H1 (cell line): ENCODE measurements around the gene ARHGAP10. TPM values are rescaled to one million over a fixed set of nuclear protein-coding genes. Genes with fewer than 3 reads are reported as not detected.

Source experiments
- CTCF ChIA-PET: fragments of 300-600 bp; sonication (Branson Sonifier 250); formaldehyde crosslinking; loops from one replicate; lab custom pipeline; 2021; ENCODE audit not compliant: partially characterized antibody; lab: Charles Lee
- POLR2A ChIA-PET: fragments of 300-600 bp; sonication (Branson Sonifier 250); formaldehyde crosslinking; loops from one replicate; lab custom pipeline; 2021; ENCODE audit warnings: inconsistent platforms; ENCODE audit not compliant: partially characterized antibody; lab: Charles Lee
- DNase-seq, 2 experiments: peaks; one replicate each; pipeline versions ENCODE4 v3.0.0 to v3.0.0-alpha.2; 2010 to 2022; ENCODE audit warnings: low spot score in 2 of 2, low read depth in 1 of 2, mixed read lengths in 1 of 2
- FAIRE-seq: peaks from 2 replicates; lab custom pipeline; 2011; peaks lifted over from hg19 to GRCh38; lab: Jason Lieb, UNC
- H2AFZ ChIP-seq: 2 replicates; pipeline ENCODE4 v1.8.1; 2012; ENCODE audit warnings: low read length, inconsistent platforms
- H2AK5ac ChIP-seq: 2 replicates; pipeline ENCODE4 v1.6.1; 2013; ENCODE audit warnings: low read depth, low read length
- H2BK120ac ChIP-seq: replicated peaks from 2 replicates; pipeline ENCODE3; 2013; ENCODE audit warnings: low read depth, low read length, inconsistent platforms
- H2BK12ac ChIP-seq: 2 replicates; pipeline ENCODE4 v1.6.1; 2013; ENCODE audit warnings: low read depth, low read length
- H2BK15ac ChIP-seq: 2 replicates; pipeline ENCODE4 v1.6.1; 2013; ENCODE audit warnings: low read length
- H2BK20ac ChIP-seq: 2 replicates; pipeline ENCODE4 v1.6.1; 2013; ENCODE audit warnings: low read length
- H2BK5ac ChIP-seq: 2 replicates; pipeline ENCODE4 v1.6.1; 2013; ENCODE audit warnings: low read depth, low read length
- H3K14ac ChIP-seq: 2 replicates; pipeline ENCODE4 v1.6.1; 2013; ENCODE audit warnings: inconsistent platforms; ENCODE audit not compliant: insufficient read length
- H3K18ac ChIP-seq: 2 replicates; pipeline ENCODE4 v1.6.1; 2013; ENCODE audit warnings: low read length; ENCODE audit errors: extremely low read depth
- H3K23ac ChIP-seq: 2 replicates; pipeline ENCODE4 v1.6.1; 2013; ENCODE audit warnings: inconsistent platforms; ENCODE audit not compliant: insufficient read length
- H3K23me2 ChIP-seq: 2 replicates; pipeline ENCODE4 v1.6.1; 2013; ENCODE audit warnings: low read depth, low read length
- H3K27ac ChIP-seq: 2 replicates; pipeline ENCODE4 v1.6.1; 2011; ENCODE audit warnings: low read depth, low read length, inconsistent platforms
- H3K27me3 ChIP-seq, 4 experiments: replicated peaks in 1 of 4; 1 replicate in 1 of 4; 2 replicates in 3 of 4; pipeline versions ENCODE4 v1.6.1 to v1.8.1; 2011 to 2013; ENCODE audit warnings: low read length in 3 of 4, mild to moderate bottlenecking in 3 of 4, inconsistent platforms in 2 of 4, mixed read lengths in 2 of 4, moderate library complexity in 1 of 4; ENCODE audit not compliant: control insufficient read depth in 3 of 4, insufficient read depth in 3 of 4; ENCODE audit errors: extremely low read depth in 1 of 4
- H3K36me3 ChIP-seq, 4 experiments: 2 replicates each; pipeline versions ENCODE4 v1.6.1 to v1.8.1; 2011 to 2013; ENCODE audit warnings: mild to moderate bottlenecking in 4 of 4, low read length in 3 of 4, moderate library complexity in 2 of 4, control low read depth in 1 of 4, inconsistent platforms in 1 of 4; ENCODE audit not compliant: insufficient read depth in 4 of 4, control insufficient read depth in 2 of 4
- H3K4ac ChIP-seq: replicated peaks from 2 replicates; pipeline ENCODE3; 2013; ENCODE audit warnings: low read length, low read depth, mixed read lengths, inconsistent platforms; ENCODE audit not compliant: insufficient read length
- H3K4me1 ChIP-seq, 4 experiments: replicated peaks in 1 of 4; 1 replicate in 1 of 4; 2 replicates in 3 of 4; pipeline versions ENCODE4 v1.6.1 to v1.8.1; 2011 to 2013; ENCODE audit warnings: low read length in 3 of 4, inconsistent platforms in 2 of 4, mixed read lengths in 1 of 4; ENCODE audit not compliant: insufficient read depth in 4 of 4, control insufficient read depth in 3 of 4
- H3K4me2 ChIP-seq, 2 experiments: 2 replicates each; pipeline versions ENCODE4 v1.6.1 to v1.8.1; 2011 to 2013; ENCODE audit warnings: low read depth in 2 of 2, low read length in 2 of 2, control low read depth in 1 of 2, inconsistent platforms in 1 of 2, mild to moderate bottlenecking in 1 of 2; ENCODE audit not compliant: insufficient read depth in 1 of 2
- H3K4me3 ChIP-seq, 4 experiments: fragments of 200-600, 300-600 bp in 1 of 4; sonication (generic), shearing (Covaris generic), sonication (Bioruptor Twin) in 1 of 4; 2 replicates each; pipeline versions ENCODE4 v1.5.1 to v1.8.1; 2011 to 2016; ENCODE audit warnings: low read length in 4 of 4, low read depth in 3 of 4, control low read depth in 2 of 4, inconsistent platforms in 2 of 4, mild to moderate bottlenecking in 2 of 4, mixed read lengths in 1 of 4, moderate library complexity in 1 of 4; ENCODE audit not compliant: insufficient read depth in 2 of 4; ENCODE audit errors: extremely low read depth in 1 of 4
- H3K56ac ChIP-seq: replicated peaks from 2 replicates; pipeline ENCODE3; 2013; ENCODE audit warnings: low read depth, mild to moderate bottlenecking, mixed read lengths, low read length, inconsistent platforms; ENCODE audit not compliant: insufficient read length
- H3K79me1 ChIP-seq: 2 replicates; pipeline ENCODE4 v1.6.1; 2013; ENCODE audit warnings: low read depth, low read length, control low read depth
- H3K79me2 ChIP-seq, 2 experiments: 2 replicates each; pipeline versions ENCODE4 v1.6.1 to v1.8.1; 2012 to 2013; ENCODE audit warnings: low read length in 2 of 2, mild to moderate bottlenecking in 2 of 2, inconsistent platforms in 1 of 2; ENCODE audit not compliant: insufficient read depth in 2 of 2, control insufficient read depth in 1 of 2
- H3K9ac ChIP-seq, 4 experiments: replicated peaks in 1 of 4; 1 replicate in 1 of 4; 2 replicates in 3 of 4; pipeline versions ENCODE4 v1.6.1 to v1.8.1; 2011 to 2013; ENCODE audit warnings: low read depth in 3 of 4, low read length in 3 of 4, control low read depth in 2 of 4, mild to moderate bottlenecking in 2 of 4, moderate library complexity in 2 of 4, inconsistent platforms in 1 of 4; ENCODE audit errors: extremely low read depth in 1 of 4
- H3K9me3 ChIP-seq, 2 experiments: 2 replicates each; pipeline versions ENCODE4 v1.6.1 to v1.8.1; 2012 to 2013; ENCODE audit warnings: mild to moderate bottlenecking in 2 of 2, moderate library complexity in 2 of 2, control low read depth in 1 of 2, inconsistent platforms in 1 of 2, low read depth in 1 of 2, low read length in 1 of 2, mixed read lengths in 1 of 2; ENCODE audit not compliant: insufficient read depth in 2 of 2
- H4K20me1 ChIP-seq, 2 experiments: replicated peaks in 1 of 2; 2 replicates each; pipeline versions ENCODE3 to v1.8.1; 2011 to 2013; ENCODE audit warnings: inconsistent platforms in 2 of 2, low read length in 2 of 2, mild to moderate bottlenecking in 1 of 2; ENCODE audit not compliant: insufficient read depth in 2 of 2, control insufficient read depth in 1 of 2
- H4K5ac ChIP-seq: 2 replicates; pipeline ENCODE4 v1.6.1; 2013; ENCODE audit warnings: low read length, low read depth, mixed read lengths, inconsistent platforms; ENCODE audit not compliant: insufficient read length
- H4K8ac ChIP-seq: 2 replicates; pipeline ENCODE4 v1.8.0; 2013; ENCODE audit warnings: mild to moderate bottlenecking, moderate library complexity, low read length, inconsistent platforms; ENCODE audit not compliant: insufficient read depth; ENCODE audit errors: extremely low read depth
- H4K91ac ChIP-seq: replicated peaks from 2 replicates; pipeline ENCODE3; 2013; ENCODE audit warnings: low read length, mixed read lengths, inconsistent platforms; ENCODE audit not compliant: insufficient read length
- TBP ChIP-seq: IDR thresholded peaks from 2 replicates; pipeline ENCODE4 v1.6.1; 2011; ENCODE audit warnings: low read depth, low read length, improper control_type of control experiment
- polyA plus RNA-seq, 7 experiments: library from polyadenylated mRNA; depleted of rRNA in 3 of 7; stranded (reverse) in 5 of 7; unstranded in 2 of 7; fragments of >200 nt in 5 of 7; fragments of 200-250 nt in 2 of 7; gene quantifications; 1 replicate in 5 of 7; 2 replicates in 1 of 7; 4 replicates in 1 of 7; pipeline versions ENCODE4 v1.2.1 to v1.2.3, GENCODE V29; 2011 to 2013; ENCODE audit warnings: missing spikeins in 2 of 7, mixed read lengths in 2 of 7
- total RNA-seq: library from RNA; stranded (reverse); fragmentation: NEBNext Ultra II Directional; extraction: Animal tissue kit (Norgen Biotek cat#: 25700); gene quantifications from 2 replicates; pipeline ENCODE4 v1.2.1, GENCODE V29; 2021

The ARHGAP10 gene
- total and polyA plus RNA-seq, 2 of the 8 experiments (the other 6 are each of a cell fraction or from before 2014, with no cell fraction given) = 3.7 to 6.1 TPM

- no peak overlapping the region for H3K18ac ChIP-seq
- H3K14ac ChIP-seq = no peak overlapping the region
- H3K4ac ChIP-seq = no peak overlapping the region
- no peaks in the 10 kb centered on the region for H3K9me3 ChIP-seq
- no peaks in the 10 kb centered on the region for H3K27me3 ChIP-seq
- FAIRE-seq (no peak), DNase-seq (no peak)
- no peak overlapping the region for H4K8ac ChIP-seq
- no peaks in the 10 kb centered on the region; the same call in 1 of the 2 replicates for H3K79me1 ChIP-seq
- no peak overlapping the region for H2BK20ac ChIP-seq
- H3K56ac ChIP-seq = no peak overlapping the region
- H3K4me2 ChIP-seq = no peak overlapping the region
- H2BK15ac ChIP-seq = no peak overlapping the region
- H4K5ac ChIP-seq = no peak overlapping the region
- no peak overlapping the region for H3K4me3 ChIP-seq
- H3K9ac ChIP-seq = no peak overlapping the region
- no peaks in the 10 kb centered on the region for H3K23me2 ChIP-seq
- no peaks in the 10 kb centered on the region for H4K20me1 ChIP-seq
- no peak overlapping the region for H2AK5ac ChIP-seq
- H3K23ac ChIP-seq = no peak overlapping the region
- POLR2A ChIA-PET = no interaction called here
- no peak overlapping the region for H3K27ac ChIP-seq
- H2BK5ac ChIP-seq = no peak overlapping the region
- H4K91ac ChIP-seq = no peak overlapping the region
- H3K4me1 ChIP-seq = no peaks in the 10 kb centered on the region
- H3K36me3 ChIP-seq = no peaks in the 10 kb centered on the region
- H3K79me2 ChIP-seq = no peaks in the 10 kb centered on the region; a peak in 1 of 4 replicates
- no peak overlapping the region for H2BK12ac ChIP-seq
- CTCF ChIA-PET = interaction anchor here (0.6 to 1.4 kb wide), 4 partner anchors 13 to 88 kb away, joined by 3 to 4 read pairs (median 3); no protein-coding TSS in a partner anchor
- H2AFZ ChIP-seq = no peak overlapping the region
- H2BK120ac ChIP-seq = no peak overlapping the region
- TF ChIP-seq TBP = no peak
Observed at GRCh38 chr4:147779451-147779850, 47.6 kb downstream of the ARHGAP10 start.
